Activated CD4-positive, alpha-beta memory T cell treated with anti-CD3 and anti-CD28 coated beads for 36 hours (primary cell): ENCODE data around the gene CNBP. TPM values are rescaled to one million over a fixed set of nuclear protein-coding genes. Genes with fewer than 3 reads are reported as not detected.
"Not testable (repeated sequence)": the region's sequence is repeated elsewhere in the genome, so short reads cannot be mapped to it uniquely, and the experiment has no call there.

Source experiments
- CTCF ChIA-PET: fragments of 350-600 bp; sonication (Branson Sonifier 250); formaldehyde crosslinking; loops from one replicate; lab custom pipeline; 2021; ENCODE audit warnings: antibody characterized with exemption, inconsistent platforms; lab: Charles Lee
- POLR2A ChIA-PET: fragments of 350-600 bp; sonication (Branson Sonifier 250); formaldehyde crosslinking; loops from one replicate; lab custom pipeline; 2021; ENCODE audit warnings: antibody characterized with exemption; lab: Charles Lee
- DNase-seq: peaks from one replicate; pipeline ENCODE4 v3.0.0-alpha.2; 2020
- H3K27ac Mint-ChIP-seq: one replicate; pipeline ENCODE4 v1.8.0; 2021; ENCODE audit warnings: mixed read lengths
- H3K27me3 Mint-ChIP-seq: one replicate; pipeline ENCODE4 v1.8.0; 2021; ENCODE audit warnings: mixed read lengths
- H3K36me3 Mint-ChIP-seq: one replicate; pipeline ENCODE4 v1.8.0; 2021; ENCODE audit warnings: mixed read lengths
- H3K4me1 Mint-ChIP-seq: one replicate; pipeline ENCODE4 v1.8.0; 2021; ENCODE audit warnings: low read depth, mixed read lengths
- H3K4me3 Mint-ChIP-seq: one replicate; pipeline ENCODE4 v1.8.0; 2021; ENCODE audit warnings: mild to moderate bottlenecking, mixed read lengths
- H3K9me3 Mint-ChIP-seq: one replicate; pipeline ENCODE4 v1.8.0; 2021; ENCODE audit warnings: mixed read lengths
- intact Hi-C: fragments of 100-400 bp; cut with micrococcal nuclease; formaldehyde crosslinking; loops from one replicate; pipeline ENCODE4 v1.15.1; 2023
- total RNA-seq, 2 experiments: library from RNA; stranded (reverse); gene quantifications; one replicate each; pipeline ENCODE4 v1.2.3, GENCODE V29; 2021

Gene CNBP
- total RNA-seq, 2 experiments from 2014 or later: 342 to 348 TPM

GRCh38 chr3:129162729-129163579 is 20.7 kb downstream of the CNBP start:
- POLR2A ChIA-PET: interaction anchor here (1.1 to 2.8 kb wide), 10 partner anchors 15 to 284 kb away, joined by 3 to 28 read pairs (median 4); partner anchors contain the start of genes CNBP, COPG1 and RAB43
- peak overlapping the region; percentile 5 for H3K4me3 Mint-ChIP-seq
- no peaks in the 10 kb centered on the region for H3K27me3 Mint-ChIP-seq
- H3K36me3 Mint-ChIP-seq: peaks cover 32% of the 10 kb centered on the region
- intact Hi-C loops: loop anchor here (2.0 kb wide), 1 partner anchor 14 kb away; no protein-coding TSS in a partner anchor
- H3K27ac Mint-ChIP-seq: peak overlapping the region; percentile 100
- peak; percentile 20 for DNase-seq
- peaks cover 31% of the 10 kb centered on the region for H3K4me1 Mint-ChIP-seq
- no peaks in the 10 kb centered on the region for H3K9me3 Mint-ChIP-seq
- CTCF ChIA-PET: interaction anchor here (0.7 to 3.4 kb wide), 25 partner anchors 9 to 193 kb away, joined by 3 to 55 read pairs (median 7); partner anchors contain the start of genes CNBP, COPG1 and RAB43

- CTCF ChIA-PET: interaction anchor here (0.7 to 3.4 kb wide), 30 partner anchors 10 to 192 kb away, joined by 3 to 55 read pairs (median 6); partner anchors contain the start of genes CNBP, COPG1, HMCES and RAB43
- Mint-ChIP-seq H3K27me3 (no peaks in the 10 kb centered on the region), H3K36me3 (peaks cover 24% of the 10 kb centered on the region), H3K4me1 (peaks cover 31% of the 10 kb centered on the region), H3K9me3 (no peaks in the 10 kb centered on the region), H3K4me3 (peak overlapping the region; percentile 98), H3K27ac (peak overlapping the region; percentile 100)
- intact Hi-C loops: loop anchor here (1.0 to 2.0 kb wide), 7 partner anchors 15 to 358 kb away; partner anchors contain the start of gene COPG1
- POLR2A ChIA-PET: interaction anchor here (0.9 to 2.8 kb wide), 12 partner anchors 16 to 283 kb away, joined by 3 to 28 read pairs (median 4); partner anchors contain the start of genes CNBP, COPG1 and RAB43
- DNase-seq: peak; percentile 50
Observed at GRCh38 chr3:129161860-129162271, 21.8 kb downstream of the CNBP start.

- Mint-ChIP-seq H3K27me3 (no peaks in the 10 kb centered on the region), H3K9me3 (no peaks in the 10 kb centered on the region), H3K27ac (peak within 1 kb of the TSS; percentile 100), H3K4me3 (peak within 1 kb of the TSS; percentile 98), H3K36me3 (peaks cover 20% of the 10 kb centered on the region), H3K4me1 (peaks cover 31% of the 10 kb centered on the region)
- CTCF ChIA-PET: interaction anchor here (0.7 to 3.4 kb wide), 27 partner anchors 10 to 192 kb away, joined by 3 to 55 read pairs (median 6); partner anchors contain the start of genes CNBP, COPG1, HMCES and RAB43
- POLR2A ChIA-PET: interaction anchor here (0.6 to 2.8 kb wide), 14 partner anchors 17 to 283 kb away, joined by 3 to 28 read pairs (median 4); partner anchors contain the start of genes CNBP, COPG1 and RAB43
- intact Hi-C loops: loop anchor here (1.0 kb wide), 6 partner anchors 23 to 357 kb away; partner anchors contain the start of gene COPG1
- DNase-seq: peak; percentile 93
Observed at GRCh38 chr3:129160891-129161859, 22.5 kb downstream of the CNBP start, which contains the start of gene ISY1. ISY1 (minus strand) TSS chr3:129161063; CDS start chr3:129160975, 88 bp downstream.

GRCh38 chr3:129144786-129145185 is 38.9 kb downstream of the CNBP start:
- H3K9me3 Mint-ChIP-seq: no peaks in the 10 kb centered on the region
- peaks cover 13% of the 10 kb centered on the region for H3K36me3 Mint-ChIP-seq
- H3K4me1 Mint-ChIP-seq: no peaks in the 10 kb centered on the region
- CTCF ChIA-PET: interaction anchor here (0.9 to 1.6 kb wide), 2 partner anchors 91 to 101 kb away, joined by 3 to 5 read pairs; no protein-coding TSS in a partner anchor
- H3K27ac Mint-ChIP-seq: no peak overlapping the region
- DNase-seq: no peak
- POLR2A ChIA-PET: interaction anchor here (1.2 kb wide), 1 partner anchor 10 kb away, joined by 3 read pairs; no protein-coding TSS in a partner anchor
- intact Hi-C loops: no loop called here
- no peak overlapping the region for H3K4me3 Mint-ChIP-seq
- H3K27me3 Mint-ChIP-seq: no peaks in the 10 kb centered on the region

GRCh38 chr3:129141011-129141410 is 42.7 kb downstream of the CNBP start:
- POLR2A ChIA-PET, H3K9me3 Mint-ChIP-seq, H3K4me3 Mint-ChIP-seq, DNase-seq, H3K4me1 Mint-ChIP-seq, H3K27ac Mint-ChIP-seq, intact Hi-C loops, H3K27me3 Mint-ChIP-seq: not testable (repeated sequence)
- H3K36me3 Mint-ChIP-seq: peaks cover 11% of the 10 kb centered on the region
- CTCF ChIA-PET: interaction anchor here (1.0 kb wide), 1 partner anchor 171 kb away, joined by 6 read pairs; no protein-coding TSS in a partner anchor

- DNase-seq: no peak
- Mint-ChIP-seq H3K9me3 (no peaks in the 10 kb centered on the region), H3K27ac (no peak overlapping the region), H3K4me3 (no peak overlapping the region), H3K36me3 (peaks cover 5% of the 10 kb centered on the region), H3K4me1 (no peaks in the 10 kb centered on the region), H3K27me3 (no peaks in the 10 kb centered on the region)
- ChIA-PET POLR2A (no interaction called here), CTCF (no interaction called here)
- intact Hi-C loops: no loop called here
Observed at GRCh38 chr3:129139911-129140310, 43.8 kb downstream of the CNBP start.

- intact Hi-C loops, DNase-seq, H3K9me3 Mint-ChIP-seq, POLR2A ChIA-PET, CTCF ChIA-PET, H3K27me3 Mint-ChIP-seq, H3K27ac Mint-ChIP-seq, H3K4me1 Mint-ChIP-seq, H3K4me3 Mint-ChIP-seq: not testable (repeated sequence)
- H3K36me3 Mint-ChIP-seq: peaks cover 18% of the 10 kb centered on the region
Observed at GRCh38 chr3:129136275-129136674, 47.4 kb downstream of the CNBP start.

GRCh38 chr3:129132097-129132866 is 51.4 kb downstream of the CNBP start:
- H3K27me3 Mint-ChIP-seq: no peaks in the 10 kb centered on the region
- POLR2A ChIA-PET: interaction anchor here (1.5 kb wide), 1 partner anchor 11 kb away, joined by 5 read pairs; the partner anchor contains the start of gene RAB43

GRCh38 chr3:129131465-129132088 is 52.1 kb downstream of the CNBP start:
- CTCF ChIA-PET: interaction anchor here (0.6 to 1.5 kb wide), 2 partner anchors 78 to 162 kb away, joined by 3 to 4 read pairs; no protein-coding TSS in a partner anchor
- H3K27ac Mint-ChIP-seq: no peak overlapping the region
- H3K9me3 Mint-ChIP-seq: no peaks in the 10 kb centered on the region
- intact Hi-C loops: no loop called here
- POLR2A ChIA-PET: interaction anchor here (1.5 kb wide), 1 partner anchor 10 kb away, joined by 5 read pairs; the partner anchor contains the start of gene RAB43
- H3K4me1 Mint-ChIP-seq: peaks cover 7% of the 10 kb centered on the region
- no peaks in the 10 kb centered on the region for H3K27me3 Mint-ChIP-seq
- H3K36me3 Mint-ChIP-seq: peaks cover 32% of the 10 kb centered on the region
- no peak overlapping the region for H3K4me3 Mint-ChIP-seq
- no peak for DNase-seq

More at GRCh38 chr3:129132097-129132866, 51.4 kb downstream of the CNBP start:
- CTCF ChIA-PET: interaction anchor here (1.5 kb wide), 1 partner anchor 79 kb away, joined by 4 read pairs; no protein-coding TSS in a partner anchor
- no peaks in the 10 kb centered on the region for H3K9me3 Mint-ChIP-seq
- DNase-seq: no peak
- peaks cover 7% of the 10 kb centered on the region for H3K4me1 Mint-ChIP-seq
- H3K27ac Mint-ChIP-seq: peak overlapping the region; percentile 21
- H3K4me3 Mint-ChIP-seq: no peak overlapping the region
- H3K36me3 Mint-ChIP-seq: peaks cover 30% of the 10 kb centered on the region
- intact Hi-C loops: no loop called here

- Mint-ChIP-seq H3K27ac (no peak overlapping the region), H3K36me3 (peaks cover 38% of the 10 kb centered on the region), H3K27me3 (no peaks in the 10 kb centered on the region), H3K4me1 (peaks cover 7% of the 10 kb centered on the region), H3K9me3 (no peaks in the 10 kb centered on the region), H3K4me3 (no peak overlapping the region)
- no peak for DNase-seq
- intact Hi-C loops: no loop called here
- POLR2A ChIA-PET: no interaction called here
- CTCF ChIA-PET: no interaction called here
Observed at GRCh38 chr3:129130291-129130813, 53.3 kb downstream of the CNBP start.
